HG03135 (cell line): Measurements from ENCODE around the gene ACHE.
"Not testable (repeated sequence)": the region's sequence is repeated elsewhere in the genome, so short reads cannot be mapped to it uniquely, and the experiment has no call there.

ENCODE experiments used
- ATAC-seq: cut with Tn5 transposase; IDR thresholded peaks from one replicate; pipeline ENCODE4 v1.9.1; 2021; ENCODE audit warnings: mild to moderate bottlenecking, moderate library complexity; ENCODE audit not compliant: unreplicated experiment

The ACHE gene

DNA sequence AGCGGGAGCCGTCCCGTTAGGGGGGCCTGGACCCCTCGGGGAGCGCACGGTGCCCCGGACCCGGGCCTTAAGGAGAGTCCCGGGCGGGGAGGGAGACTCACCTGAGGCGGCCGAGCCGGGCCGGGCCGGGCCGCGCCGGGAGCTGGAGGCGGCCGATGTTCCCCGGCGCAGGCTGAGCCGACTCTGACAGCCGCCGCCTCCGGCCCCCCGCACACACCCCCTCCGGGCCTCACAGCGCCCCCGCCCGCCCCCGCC, at the start of gene ACHE:
Gene ACHE (minus strand): TSS at position 188 of the 255 bp plus-strand sequence. CDS start 1,656 bp downstream, outside the sequence.
- no peak for ATAC-seq

DNA sequence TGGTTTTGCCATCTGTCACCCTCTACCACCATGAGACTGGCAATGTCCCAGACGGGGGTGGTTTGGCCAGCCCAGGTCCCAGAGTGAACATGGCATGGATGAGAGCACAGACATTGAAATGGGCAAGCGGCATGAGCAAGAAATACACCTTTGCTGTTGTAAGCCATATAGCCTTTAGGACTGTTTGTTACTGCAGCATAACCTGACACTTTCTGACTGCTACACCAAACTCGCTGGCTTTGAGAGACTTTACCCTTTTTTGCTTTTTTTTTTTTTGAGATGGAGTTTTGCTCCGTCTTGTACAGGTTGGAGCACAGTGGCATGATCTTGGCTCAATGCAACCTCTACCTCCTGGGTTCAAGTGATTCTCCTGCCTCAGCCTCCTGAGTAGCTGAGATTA, 48.5 kb upstream of the ACHE start:
- no peak for ATAC-seq

DNA sequence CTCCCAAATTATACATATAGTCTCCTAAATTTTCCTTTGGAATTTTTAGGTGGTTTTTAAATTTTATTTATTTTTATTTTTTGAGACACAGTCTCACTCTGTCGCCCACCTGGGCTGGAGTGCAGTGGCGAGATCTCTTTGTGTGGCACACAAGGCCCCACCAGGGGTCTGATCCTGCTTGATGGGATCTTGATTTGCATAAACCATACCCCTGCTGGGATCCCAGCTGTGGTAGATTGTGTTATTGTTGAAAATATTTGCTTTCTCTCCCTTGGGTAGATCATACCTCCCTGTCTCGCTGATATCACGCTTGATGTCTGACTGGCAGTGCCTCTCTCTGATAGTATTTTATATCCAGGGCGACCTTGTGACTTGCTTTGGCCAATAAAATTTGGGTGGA, 48.0 kb upstream of the ACHE start:
- ATAC-seq = no peak

DNA sequence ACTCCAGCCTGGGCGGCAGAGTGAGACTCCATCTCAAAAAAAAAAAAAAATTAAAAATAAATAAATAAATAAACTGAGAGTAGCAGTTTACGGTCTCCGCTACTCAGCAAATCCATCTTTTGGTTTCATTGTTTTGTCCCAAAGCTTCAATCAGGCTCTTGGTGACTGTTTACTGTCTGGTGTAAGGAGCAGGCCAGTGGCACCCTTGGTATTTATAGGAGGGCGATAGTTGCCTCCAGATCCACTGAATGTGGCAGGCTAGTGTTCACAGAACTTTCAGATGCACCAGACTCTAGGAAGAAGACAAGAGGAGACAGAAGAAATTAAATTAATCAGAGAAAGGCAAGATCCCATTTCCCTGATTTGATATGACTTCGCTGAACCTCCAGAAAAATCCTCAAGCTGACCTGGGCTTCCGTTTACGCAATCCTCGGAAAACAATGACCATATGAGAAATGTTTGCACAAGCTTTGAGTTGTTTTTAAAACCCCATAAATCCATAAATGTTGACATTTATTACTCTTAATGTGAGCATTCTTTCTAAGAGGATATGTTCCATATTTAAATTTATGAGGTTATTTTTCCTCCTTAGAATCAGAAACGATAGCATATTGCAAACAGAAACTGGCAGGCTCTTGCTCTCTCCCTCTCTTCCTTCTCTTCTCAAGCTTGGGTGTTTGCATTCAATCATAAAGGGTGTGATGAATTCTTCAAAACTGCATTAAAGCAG, 46.5 kb upstream of the ACHE start:
- ATAC-seq = no peak

GRCh38 chr7:100936167-100936566, 40.5 kb upstream of the ACHE start:
- ATAC-seq = not testable (repeated sequence)

DNA sequence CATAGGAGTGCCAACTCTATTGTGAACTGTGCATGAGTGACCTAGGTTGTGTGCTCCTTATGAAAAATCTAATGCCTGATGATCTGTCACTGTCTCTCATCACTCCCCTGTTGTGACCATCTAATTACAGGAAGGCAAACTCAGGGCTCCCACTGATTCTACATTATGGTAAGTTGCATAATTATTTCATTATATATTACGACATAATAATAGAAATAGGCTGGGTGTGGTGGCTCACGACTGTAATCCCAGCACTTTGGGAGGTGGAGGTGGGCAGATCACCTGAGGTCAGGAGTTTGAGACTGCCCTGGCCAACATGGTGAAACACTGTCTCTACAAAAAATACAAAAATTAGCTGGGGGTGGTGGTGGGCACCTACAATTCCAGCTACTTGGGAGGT, 39.7 kb upstream of the ACHE start:
- not testable (repeated sequence) for ATAC-seq

DNA sequence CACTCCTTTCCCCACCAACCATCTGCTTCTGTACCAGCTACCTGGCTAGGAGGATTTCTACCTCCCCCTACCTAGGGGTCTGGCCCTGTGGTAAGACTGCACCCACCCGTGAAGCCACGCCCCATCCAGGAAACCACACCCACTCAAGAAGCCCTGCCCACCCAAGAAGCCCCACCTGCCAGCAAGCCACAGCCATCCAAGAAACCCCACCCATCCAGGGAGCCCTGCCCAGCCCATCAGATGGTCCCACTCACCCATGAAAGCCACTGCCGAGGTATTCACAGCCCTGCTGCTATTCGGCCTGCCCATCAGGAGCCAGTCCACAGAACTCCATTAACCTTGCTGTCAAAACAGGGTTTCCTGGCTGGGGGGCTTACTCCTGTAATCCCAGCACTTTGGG, 38.0 kb upstream of the ACHE start:
- ATAC-seq = no peak

DNA sequence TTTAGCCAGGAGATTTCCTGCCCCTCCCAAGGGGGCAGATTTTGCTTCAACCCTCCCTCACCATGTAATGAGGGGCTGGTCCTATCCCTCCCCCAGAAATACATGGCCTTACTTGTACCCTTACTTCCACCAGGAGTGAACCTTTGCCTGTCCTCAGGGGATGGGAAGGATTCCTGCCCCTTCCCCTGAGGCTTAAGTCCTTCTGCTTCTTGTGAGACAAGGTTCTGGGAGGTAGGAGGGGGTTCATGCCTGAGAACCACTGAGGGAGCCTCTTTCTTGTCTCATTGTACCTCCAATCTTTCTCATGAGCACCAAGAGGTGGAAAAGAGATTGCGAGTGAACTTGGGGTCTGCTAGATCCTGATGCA, 34.1 kb upstream of the ACHE start:
- ATAC-seq = no peak

DNA sequence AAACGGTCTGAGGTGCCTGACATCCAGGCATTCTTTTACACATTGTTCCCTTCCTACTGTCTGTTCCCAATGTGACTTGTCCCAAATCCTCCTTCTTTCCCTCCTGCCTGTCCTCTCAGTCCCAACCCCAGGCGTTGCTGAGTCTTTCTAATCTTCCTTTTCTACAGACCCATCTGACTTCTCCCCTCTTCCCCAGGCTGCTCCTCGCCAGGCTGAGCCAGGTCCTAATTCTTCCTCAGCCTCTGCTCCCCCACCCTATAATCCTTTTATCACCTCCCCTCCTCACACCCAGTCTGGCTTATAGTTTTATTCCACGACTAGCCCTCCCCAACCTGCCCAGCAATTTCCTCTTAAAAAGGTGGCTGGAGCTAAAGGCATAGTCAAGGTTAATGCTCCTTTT, 27.9 kb upstream of the ACHE start:
- ATAC-seq = not testable (repeated sequence)

GRCh38 chr7:100921039-100921438, 25.4 kb upstream of the ACHE start:
- no peak for ATAC-seq

DNA sequence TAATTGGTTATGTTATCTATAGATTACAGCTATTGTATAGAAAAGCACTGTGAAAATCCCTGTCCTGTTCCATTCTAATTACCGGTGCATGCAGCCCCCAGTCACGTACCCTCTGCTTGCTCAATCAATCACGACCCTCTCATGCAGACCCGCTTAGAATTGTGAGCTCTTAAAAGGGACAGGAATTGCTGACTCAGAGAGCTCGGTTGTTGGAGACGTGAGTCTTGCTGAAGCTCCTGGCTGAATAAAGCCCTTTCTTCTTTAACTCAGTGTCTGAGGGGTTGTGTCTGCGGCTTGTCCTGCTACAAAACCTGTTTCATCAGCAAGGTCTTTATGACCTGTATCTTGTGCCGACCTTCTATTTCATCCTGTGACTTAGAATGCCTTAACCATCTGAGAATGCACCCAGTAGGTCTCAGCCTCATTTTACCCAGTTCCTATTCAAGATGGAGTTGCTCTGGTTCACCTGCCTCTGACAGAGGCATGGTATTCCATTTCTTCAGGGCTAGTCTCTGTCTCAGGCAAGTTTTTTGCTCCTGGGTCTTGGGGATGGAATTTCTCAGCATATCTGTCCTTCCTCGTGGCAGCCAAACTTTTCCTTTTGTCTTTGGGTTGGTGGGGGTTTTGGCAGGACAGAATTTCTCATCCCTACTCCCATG, 24.2 kb upstream of the ACHE start:
- not testable (repeated sequence) for ATAC-seq

DNA sequence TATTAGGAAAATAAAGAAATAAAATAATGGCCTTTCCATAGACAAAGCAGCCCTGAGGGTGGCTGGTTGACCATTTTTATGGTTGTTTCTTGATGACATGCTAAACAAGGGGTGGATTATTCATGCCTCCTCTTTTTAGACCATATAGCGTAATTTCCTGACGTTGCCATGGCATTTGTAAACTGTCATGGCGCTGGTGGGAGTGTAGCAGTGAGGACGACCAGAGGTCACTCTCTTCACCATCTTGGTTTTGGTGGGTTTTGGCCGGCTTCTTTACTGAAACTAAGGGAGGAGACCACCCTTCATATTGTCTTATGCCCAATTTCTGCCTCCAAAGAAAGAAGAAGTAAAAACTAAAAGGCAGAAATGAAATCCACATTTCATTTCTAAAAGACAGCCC, 23.6 kb upstream of the ACHE start:
- not testable (repeated sequence) for ATAC-seq

DNA sequence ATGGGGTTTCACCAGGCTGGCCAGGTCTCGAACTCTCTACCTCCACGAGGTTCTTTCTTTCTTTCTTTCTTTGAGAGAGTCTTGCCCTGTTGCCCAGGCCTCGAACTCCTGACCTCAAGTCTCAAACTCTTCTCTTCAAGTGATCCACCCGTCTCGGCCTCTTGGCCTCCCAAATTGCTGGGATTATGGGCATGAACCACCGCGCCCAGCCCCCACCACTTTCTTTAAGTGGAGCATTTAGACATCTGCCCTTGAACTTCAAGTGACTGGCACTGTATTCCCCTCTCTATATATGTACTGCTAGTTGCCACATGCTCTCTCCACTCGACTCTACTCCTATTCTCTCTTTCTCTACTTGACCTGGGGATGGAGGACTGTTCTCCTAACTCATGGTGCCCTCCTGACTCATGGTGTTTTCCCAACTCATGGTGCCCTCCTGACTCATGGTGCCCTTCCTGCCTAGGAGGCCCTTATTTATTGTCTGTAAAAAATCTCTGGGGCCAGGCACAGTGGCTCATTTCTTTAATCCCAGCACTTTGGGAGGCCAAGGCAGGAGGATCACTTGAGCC, 19.3 kb upstream of the ACHE start:
- ATAC-seq = no peak

DNA sequence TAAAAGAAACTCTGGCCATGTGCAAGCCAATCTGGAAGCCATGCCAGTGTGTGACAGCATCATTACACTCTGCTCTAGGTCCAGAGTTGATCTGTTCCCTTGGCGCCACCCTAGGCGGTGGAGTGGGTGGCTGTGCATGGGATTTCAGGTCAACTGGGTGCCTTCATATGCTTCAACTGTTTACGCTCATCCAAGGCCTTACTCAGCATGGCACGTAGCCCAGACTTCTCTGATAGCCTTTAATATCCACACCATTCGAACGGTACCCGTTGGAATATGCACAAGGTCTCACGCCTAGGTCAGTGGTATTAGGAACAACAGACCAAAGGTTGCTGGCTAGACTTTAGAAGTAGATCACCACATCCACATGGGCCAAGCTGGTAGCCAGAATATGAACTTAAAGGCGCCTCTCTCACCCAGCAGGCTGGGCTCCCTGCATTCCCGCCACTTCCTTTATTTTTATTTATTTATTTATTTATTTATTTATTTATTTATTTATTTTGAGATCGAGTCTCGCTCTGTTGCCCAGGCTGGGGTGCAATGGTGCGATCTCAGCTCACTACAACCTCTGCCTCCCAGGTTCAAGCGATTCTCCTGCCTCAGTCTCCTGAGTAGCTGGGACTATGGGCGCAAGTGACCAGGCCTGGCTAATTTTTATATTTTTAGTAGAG, 18.7 kb upstream of the ACHE start:
- no peak for ATAC-seq

DNA sequence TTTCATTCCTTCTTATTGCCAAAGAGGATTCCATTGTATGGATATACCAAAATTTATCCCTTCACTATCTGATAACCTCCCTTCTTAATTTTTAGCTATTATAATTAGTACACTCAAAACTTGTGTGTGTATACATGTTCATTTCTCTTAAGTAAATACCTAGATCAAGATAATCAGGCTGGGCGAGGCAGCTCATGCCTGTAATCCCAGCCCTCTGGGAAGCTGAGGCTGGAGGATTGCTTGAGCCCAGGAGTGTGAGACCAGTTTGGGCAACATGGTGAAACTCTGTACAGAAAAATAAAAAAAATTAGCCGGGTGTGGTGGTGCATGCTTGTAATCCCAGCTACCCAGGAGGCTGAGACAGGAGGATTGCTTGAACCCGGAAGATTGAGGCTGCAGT, 15.8 kb upstream of the ACHE start:
- no peak for ATAC-seq

GRCh38 chr7:100910443-100910842, 14.8 kb upstream of the ACHE start:
- not testable (repeated sequence) for ATAC-seq

GRCh38 chr7:100908512-100908911, 12.8 kb upstream of the ACHE start:
- ATAC-seq = no peak

- no peak for ATAC-seq
Observed at GRCh38 chr7:100902638-100903037, 7.0 kb upstream of the ACHE start.

GRCh38 chr7:100901921-100902332, 6.2 kb upstream of the ACHE start:
- no peak for ATAC-seq

GRCh38 chr7:100900978-100901377, 5.3 kb upstream of the ACHE start:
- ATAC-seq = no peak

DNA sequence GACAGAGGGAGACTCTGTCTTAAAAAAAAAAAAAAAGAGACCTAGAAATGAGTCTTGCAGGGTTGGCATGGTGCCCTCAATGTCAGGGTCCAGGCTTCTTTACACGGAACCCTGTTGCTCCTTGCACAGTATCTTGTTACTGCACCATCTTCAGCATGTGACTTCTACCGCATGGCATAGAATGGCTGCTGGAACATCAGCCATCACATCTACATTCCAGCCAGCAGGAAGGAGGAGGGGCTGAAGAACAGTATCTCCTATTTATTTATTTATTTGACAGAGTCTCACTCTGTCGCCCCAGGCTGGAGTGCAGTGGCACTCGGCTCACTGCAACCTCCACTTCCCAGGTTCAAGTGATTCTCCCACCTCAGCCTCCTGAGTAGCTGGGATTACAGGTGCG, 3.7 kb upstream of the ACHE start:
- no peak for ATAC-seq
